Prostate gland (tissue), 2 donors: ENCODE results near the gene ELMOD1.

Source experiments
- CTCF ChIP-seq, 4 experiments: fragments of 200-600 bp in 2 of 4; fragments of 450-650 bp in 2 of 4; sonication (generic) in 2 of 4; IDR thresholded peaks; 1 replicate in 3 of 4; 2 replicates in 1 of 4; pipeline ENCODE4 v1.5.1; 2016 to 2019; ENCODE audit warnings: antibody characterized with exemption in 4 of 4, mild to moderate bottlenecking in 2 of 4, moderate library complexity in 2 of 4
- POLR2A ChIP-seq: fragments of 450-650 bp; IDR thresholded peaks from one replicate; pipeline ENCODE4 v1.6.1; 2016; ENCODE audit warnings: antibody characterized with exemption, mild to moderate bottlenecking

GRCh38 chr11:107653076-107653475 lies 62.1 kb downstream of the ELMOD1 start:
- TF ChIP-seq CTCF (IDR thresholded peaks at IDR 0.05) = no peak
- no peak for TF ChIP-seq POLR2A
